ENCODE data around the gene CDH6.

Gene CDH6

DNA sequence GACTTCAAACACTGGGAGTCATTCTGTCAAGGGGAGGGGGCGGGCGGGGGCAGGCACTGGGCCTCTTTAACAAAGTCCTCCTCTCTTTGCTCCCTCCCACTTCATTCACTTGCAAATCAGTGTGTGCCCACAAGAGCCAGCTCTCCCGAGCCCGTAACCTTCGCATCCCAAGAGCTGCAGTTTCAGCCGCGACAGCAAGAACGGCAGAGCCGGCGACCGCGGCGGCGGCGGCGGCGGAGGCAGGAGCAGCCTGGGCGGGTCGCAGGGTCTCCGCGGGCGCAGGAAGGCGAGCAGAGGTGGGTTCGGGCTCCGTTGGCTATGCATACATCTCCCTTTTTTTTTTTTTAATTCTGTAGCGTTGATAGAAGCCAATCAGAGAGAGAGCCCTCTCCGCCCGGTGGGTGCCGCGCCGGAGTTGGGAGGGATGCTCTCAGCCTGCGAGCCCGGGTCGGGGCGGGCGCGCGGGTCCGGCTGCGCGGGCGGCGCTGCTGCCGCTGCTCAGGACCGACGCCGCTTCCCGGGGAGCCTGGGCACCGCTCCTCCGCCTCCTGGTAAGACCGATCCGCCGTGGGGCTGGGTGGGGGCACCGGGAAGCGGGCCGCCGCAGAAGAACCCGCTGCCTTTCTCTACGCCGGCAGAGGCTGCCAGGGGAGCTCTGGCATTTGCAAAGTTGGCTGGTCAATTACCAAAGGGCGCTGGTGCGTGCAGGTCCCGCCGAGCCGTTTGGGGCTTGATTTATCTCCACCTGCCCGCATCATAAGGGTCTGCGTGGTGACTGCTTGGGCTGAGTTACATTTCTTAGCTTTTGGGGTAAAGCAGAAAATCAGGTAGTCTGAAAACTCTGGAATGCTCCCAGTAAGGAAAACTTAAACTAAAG, at the start of gene CDH6:
TSS of gene CDH6 (plus strand) at position 96 of the 877 bp plus-strand sequence. CDS start 73,788 bp downstream, outside the sequence.
- no peaks in the 10 kb centered on the region for H3K4me1 ChIP-seq (ENCODE audit: control insufficient read depth in 1 of 2, insufficient read depth in 1 of 2, low read depth in 1 of 2, low read length in 1 of 2)
- H3K27ac ChIP-seq = no peak within 1 kb of the TSS
- no peaks in the 10 kb centered on the region for H3K9me3 ChIP-seq
- TF ChIP-seq, protein P1, sequence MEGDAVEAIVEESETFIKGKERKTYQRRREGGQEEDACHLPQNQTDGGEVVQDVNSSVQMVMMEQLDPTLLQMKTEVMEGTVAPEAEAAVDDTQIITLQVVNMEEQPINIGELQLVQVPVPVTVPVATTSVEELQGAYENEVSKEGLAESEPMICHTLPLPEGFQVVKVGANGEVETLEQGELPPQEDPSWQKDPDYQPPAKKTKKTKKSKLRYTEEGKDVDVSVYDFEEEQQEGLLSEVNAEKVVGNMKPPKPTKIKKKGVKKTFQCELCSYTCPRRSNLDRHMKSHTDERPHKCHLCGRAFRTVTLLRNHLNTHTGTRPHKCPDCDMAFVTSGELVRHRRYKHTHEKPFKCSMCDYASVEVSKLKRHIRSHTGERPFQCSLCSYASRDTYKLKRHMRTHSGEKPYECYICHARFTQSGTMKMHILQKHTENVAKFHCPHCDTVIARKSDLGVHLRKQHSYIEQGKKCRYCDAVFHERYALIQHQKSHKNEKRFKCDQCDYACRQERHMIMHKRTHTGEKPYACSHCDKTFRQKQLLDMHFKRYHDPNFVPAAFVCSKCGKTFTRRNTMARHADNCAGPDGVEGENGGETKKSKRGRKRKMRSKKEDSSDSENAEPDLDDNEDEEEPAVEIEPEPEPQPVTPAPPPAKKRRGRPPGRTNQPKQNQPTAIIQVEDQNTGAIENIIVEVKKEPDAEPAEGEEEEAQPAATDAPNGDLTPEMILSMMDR (IDR thresholded peaks at IDR 0.05) = no peak
- H3K27me3 ChIP-seq = peaks cover 79% of the 10 kb centered on the region
- no peaks in the 10 kb centered on the region for H3K36me3 ChIP-seq
- no peak within 1 kb of the TSS for H3K4me3 ChIP-seq (ENCODE audit: low read depth in 1 of 2, low read length in 1 of 2)

DNA sequence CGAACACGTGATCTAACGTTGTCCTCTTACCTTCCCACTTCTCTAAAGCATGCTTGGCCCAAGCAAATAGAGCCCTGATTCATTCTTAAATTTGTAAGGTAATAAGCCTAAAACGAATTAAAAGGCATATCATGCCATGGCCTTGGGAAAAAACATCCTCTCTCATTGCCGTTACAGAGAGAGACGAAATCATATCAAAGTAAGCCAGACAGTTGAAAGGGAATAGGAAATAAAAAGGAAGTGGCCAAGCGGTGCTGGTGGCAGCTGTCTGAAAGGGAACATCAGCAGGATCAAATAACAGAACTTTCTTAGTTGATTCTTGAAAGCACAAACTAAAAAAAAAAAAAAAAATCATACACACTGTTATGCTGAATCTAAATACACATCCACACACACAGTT, 49.1 kb upstream of the CDH6 start:
- H3K9me3 ChIP-seq = no peaks in the 10 kb centered on the region
- TF ChIP-seq, protein P1 (IDR thresholded peaks at IDR 0.05) = no peak
- H3K27ac ChIP-seq = no peak overlapping the region
- H3K4me3 ChIP-seq (ENCODE audit: low read depth in 1 of 2, low read length in 1 of 2) = no peak overlapping the region
- no peaks in the 10 kb centered on the region for H3K4me1 ChIP-seq (ENCODE audit: control insufficient read depth in 1 of 2, insufficient read depth in 1 of 2, low read depth in 1 of 2, low read length in 1 of 2)
- H3K27me3 ChIP-seq = no peaks in the 10 kb centered on the region
- no peaks in the 10 kb centered on the region for H3K36me3 ChIP-seq

DNA sequence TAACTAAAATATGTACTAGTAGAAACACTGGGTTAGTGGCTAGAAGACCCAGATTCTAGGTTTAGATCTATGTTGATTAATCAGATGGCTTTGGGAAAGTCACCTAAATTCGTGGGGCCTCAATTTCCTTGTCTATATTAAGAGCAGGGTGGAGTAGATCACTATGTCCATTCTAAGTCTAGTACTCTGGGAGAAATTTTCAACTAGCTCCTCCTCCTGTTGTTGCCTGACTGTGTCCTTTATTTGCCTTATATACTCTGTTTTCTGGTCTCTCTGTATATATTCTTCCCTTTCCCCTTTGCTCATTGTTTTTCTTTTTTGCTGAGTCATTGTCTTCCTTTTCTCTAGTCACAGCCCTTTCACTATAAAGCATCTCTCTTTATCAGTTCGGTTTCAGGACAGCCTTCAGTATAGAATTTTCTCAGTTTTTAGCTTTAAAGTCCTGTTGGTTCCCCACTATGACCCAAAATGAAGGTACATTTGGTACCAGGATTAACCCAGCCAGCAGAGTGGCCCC, 44.5 kb upstream of the CDH6 start:
- no peaks in the 10 kb centered on the region for H3K4me1 ChIP-seq (ENCODE audit: control insufficient read depth in 1 of 2, insufficient read depth in 1 of 2, low read depth in 1 of 2, low read length in 1 of 2)
- no peak overlapping the region for H3K4me3 ChIP-seq (ENCODE audit: low read depth in 1 of 2, low read length in 1 of 2)
- no peaks in the 10 kb centered on the region for H3K36me3 ChIP-seq
- H3K9me3 ChIP-seq = no peaks in the 10 kb centered on the region
- H3K27me3 ChIP-seq = no peaks in the 10 kb centered on the region
- TF ChIP-seq, protein P1 (IDR thresholded peaks at IDR 0.05) = no peak
- H3K27ac ChIP-seq = no peak overlapping the region

DNA sequence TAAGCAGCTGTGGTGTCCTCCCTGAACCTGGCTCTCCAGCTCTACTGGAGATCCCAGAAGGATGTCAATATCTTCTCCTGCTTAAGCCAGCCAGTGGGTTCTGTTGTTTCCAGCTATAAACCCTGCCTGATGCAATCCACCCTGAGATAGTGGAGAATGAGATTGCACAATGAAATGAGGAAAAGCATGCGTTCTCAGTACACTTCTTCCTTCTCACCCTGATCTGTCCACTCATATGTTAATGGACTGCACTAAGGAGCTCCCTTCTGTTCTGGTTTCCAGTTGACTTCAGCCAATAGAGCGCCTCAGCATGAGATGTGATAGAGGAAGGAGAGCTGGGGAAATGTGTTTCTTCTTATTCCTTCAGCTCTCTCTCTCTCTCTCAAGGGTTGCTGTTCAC, 40.0 kb upstream of the CDH6 start:
- TF ChIP-seq, protein P1 (IDR thresholded peaks at IDR 0.05) = no peak
- Histone ChIP-seq H3K36me3 (no peaks in the 10 kb centered on the region), H3K4me1 (ENCODE audit: control insufficient read depth in 1 of 2, insufficient read depth in 1 of 2, low read depth in 1 of 2, low read length in 1 of 2) (no peaks in the 10 kb centered on the region), H3K27me3 (no peaks in the 10 kb centered on the region), H3K4me3 (ENCODE audit: low read depth in 1 of 2, low read length in 1 of 2) (no peak overlapping the region), H3K9me3 (no peaks in the 10 kb centered on the region), H3K27ac (no peak overlapping the region)

DNA sequence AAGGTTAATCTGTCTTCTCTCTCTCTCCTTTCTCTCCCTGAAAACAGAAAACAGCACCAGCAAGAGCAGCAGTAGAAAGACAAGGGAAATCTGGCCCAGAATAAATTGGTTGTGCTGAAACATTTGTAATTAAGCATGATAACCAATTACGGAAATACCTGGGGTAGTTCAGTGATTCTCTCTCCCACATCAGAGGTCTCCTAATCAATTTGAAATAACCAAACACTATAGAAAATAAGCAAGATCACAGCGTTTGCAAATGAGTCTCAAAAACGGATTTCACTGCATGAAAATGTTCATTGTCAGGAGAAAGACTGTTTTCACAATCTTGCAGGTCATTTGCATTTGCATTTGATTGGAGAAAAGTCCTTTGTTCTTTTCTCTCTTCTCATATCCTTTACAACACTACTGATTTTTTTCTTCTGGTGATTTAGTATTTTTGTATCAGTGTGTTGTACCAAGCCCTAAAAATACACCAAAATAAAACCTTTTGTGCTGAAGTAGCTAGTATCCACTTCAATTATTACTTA, 36.8 kb upstream of the CDH6 start:
- H3K36me3 ChIP-seq = no peaks in the 10 kb centered on the region
- H3K27ac ChIP-seq = no peak overlapping the region
- no peaks in the 10 kb centered on the region for H3K9me3 ChIP-seq
- H3K27me3 ChIP-seq = no peaks in the 10 kb centered on the region
- H3K4me1 ChIP-seq (ENCODE audit: control insufficient read depth in 1 of 2, insufficient read depth in 1 of 2, low read depth in 1 of 2, low read length in 1 of 2) = no peaks in the 10 kb centered on the region
- no peak overlapping the region for H3K4me3 ChIP-seq (ENCODE audit: low read depth in 1 of 2, low read length in 1 of 2)
- TF ChIP-seq, protein P1 (IDR thresholded peaks at IDR 0.05) = no peak

All from neutrophil (primary cell).